ENCODE results near the gene EPHA3. TPM values are rescaled to one million over a fixed set of nuclear protein-coding genes. Genes with fewer than 3 reads are reported as not detected.
"Not testable (repeated sequence)": the region's sequence is repeated elsewhere in the genome, so short reads cannot be mapped to it uniquely, and the experiment has no call there.

EPHA3 gene
- total RNA-seq, 2 experiments from 2014 or later: not detected

DNA sequence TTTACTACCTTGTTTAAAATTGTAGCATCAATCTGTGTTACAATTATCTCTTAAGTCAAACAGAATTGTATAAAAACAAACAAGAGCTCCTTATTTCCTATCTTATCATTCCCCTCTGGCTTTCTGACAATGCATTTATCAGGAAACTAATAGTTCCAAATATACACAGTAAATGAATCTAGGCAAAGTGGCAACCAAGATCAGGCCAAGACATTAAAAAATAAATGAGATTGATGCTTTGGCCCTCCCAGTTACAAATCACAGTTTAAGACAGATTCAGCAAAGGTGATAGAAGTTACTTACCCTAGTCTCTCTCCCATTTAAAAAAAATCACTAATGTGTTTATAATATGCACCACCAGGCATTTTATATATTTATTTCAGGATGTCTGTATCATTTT is 236.7 kb downstream of the EPHA3 start:
- Mint-ChIP-seq H3K4me1 (ENCODE audit: low read depth) (no peaks in the 10 kb centered on the region), H3K36me3 (ENCODE audit: low read depth) (no peaks in the 10 kb centered on the region), H3K4me3 (no peak overlapping the region), H3K27me3 (no peaks in the 10 kb centered on the region), H3K27ac (no peak overlapping the region), H3K9me3 (peaks cover 2% of the 10 kb centered on the region)
- intact Hi-C loops (cut with DNase I, micrococcal nuclease): no loop called here
- Histone ChIP-seq H3K27me3 (ENCODE audit: control insufficient read depth in 1 of 2, insufficient read depth in 2 of 2, low read length in 2 of 2) (no peaks in the 10 kb centered on the region), H3K4me1 (ENCODE audit: insufficient read depth, low read length) (no peaks in the 10 kb centered on the region), H3K36me3 (ENCODE audit: insufficient read depth, low read length) (no peaks in the 10 kb centered on the region), H3K4me3 (ENCODE audit: low read length) (no peak overlapping the region), H3K27ac (ENCODE audit: low read depth in 1 of 2, low read length in 2 of 2) (no peak overlapping the region), H3K9me3 (ENCODE audit: control insufficient read depth in 1 of 2, insufficient read depth in 1 of 2, low read length in 2 of 2) (no peaks in the 10 kb centered on the region)
- ChIA-PET POLR2A (no interaction called here), CTCF (no interaction called here)
- DNase-seq: no peak
- TF ChIP-seq, protein P1, sequence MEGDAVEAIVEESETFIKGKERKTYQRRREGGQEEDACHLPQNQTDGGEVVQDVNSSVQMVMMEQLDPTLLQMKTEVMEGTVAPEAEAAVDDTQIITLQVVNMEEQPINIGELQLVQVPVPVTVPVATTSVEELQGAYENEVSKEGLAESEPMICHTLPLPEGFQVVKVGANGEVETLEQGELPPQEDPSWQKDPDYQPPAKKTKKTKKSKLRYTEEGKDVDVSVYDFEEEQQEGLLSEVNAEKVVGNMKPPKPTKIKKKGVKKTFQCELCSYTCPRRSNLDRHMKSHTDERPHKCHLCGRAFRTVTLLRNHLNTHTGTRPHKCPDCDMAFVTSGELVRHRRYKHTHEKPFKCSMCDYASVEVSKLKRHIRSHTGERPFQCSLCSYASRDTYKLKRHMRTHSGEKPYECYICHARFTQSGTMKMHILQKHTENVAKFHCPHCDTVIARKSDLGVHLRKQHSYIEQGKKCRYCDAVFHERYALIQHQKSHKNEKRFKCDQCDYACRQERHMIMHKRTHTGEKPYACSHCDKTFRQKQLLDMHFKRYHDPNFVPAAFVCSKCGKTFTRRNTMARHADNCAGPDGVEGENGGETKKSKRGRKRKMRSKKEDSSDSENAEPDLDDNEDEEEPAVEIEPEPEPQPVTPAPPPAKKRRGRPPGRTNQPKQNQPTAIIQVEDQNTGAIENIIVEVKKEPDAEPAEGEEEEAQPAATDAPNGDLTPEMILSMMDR (IDR thresholded peaks at IDR 0.05): no peak
- no peak for ATAC-seq (ENCODE audit: poor library complexity)

DNA sequence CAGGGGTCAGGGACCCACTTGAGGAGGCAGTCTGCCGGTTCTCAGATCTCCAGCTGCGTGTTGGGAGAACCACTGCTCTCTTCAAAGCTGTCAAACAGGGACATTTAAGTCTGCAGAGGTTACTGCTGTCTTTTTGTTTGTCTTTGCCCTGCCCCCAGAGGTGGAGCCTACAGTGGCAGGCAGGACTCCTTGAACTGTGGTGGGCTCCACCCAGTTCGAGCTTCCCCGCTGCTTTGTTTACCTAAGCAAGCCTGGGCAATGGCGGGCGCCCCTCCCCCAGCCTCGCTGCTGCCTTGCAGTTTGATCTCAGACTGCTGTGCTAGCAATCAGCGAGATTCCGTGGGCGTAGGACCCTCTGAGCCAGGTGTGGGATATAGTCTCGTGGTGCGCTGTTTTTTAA is 243.5 kb downstream of the EPHA3 start:
- H3K36me3 ChIP-seq (ENCODE audit: insufficient read depth, low read length); intact Hi-C loops (cut with DNase I, micrococcal nuclease); H3K36me3 Mint-ChIP-seq (ENCODE audit: low read depth); CTCF ChIA-PET; H3K4me1 Mint-ChIP-seq (ENCODE audit: low read depth); H3K4me3 Mint-ChIP-seq; ATAC-seq (ENCODE audit: poor library complexity); POLR2A ChIA-PET; H3K27ac ChIP-seq (ENCODE audit: low read depth in 1 of 2, low read length in 2 of 2); H3K27me3 ChIP-seq (ENCODE audit: control insufficient read depth in 1 of 2, insufficient read depth in 2 of 2, low read length in 2 of 2); DNase-seq; H3K9me3 ChIP-seq (ENCODE audit: control insufficient read depth in 1 of 2, insufficient read depth in 1 of 2, low read length in 2 of 2); H3K27ac Mint-ChIP-seq; H3K4me1 ChIP-seq (ENCODE audit: insufficient read depth, low read length); H3K27me3 Mint-ChIP-seq; H3K4me3 ChIP-seq (ENCODE audit: low read length); H3K9me3 Mint-ChIP-seq: not testable (repeated sequence)

DNA sequence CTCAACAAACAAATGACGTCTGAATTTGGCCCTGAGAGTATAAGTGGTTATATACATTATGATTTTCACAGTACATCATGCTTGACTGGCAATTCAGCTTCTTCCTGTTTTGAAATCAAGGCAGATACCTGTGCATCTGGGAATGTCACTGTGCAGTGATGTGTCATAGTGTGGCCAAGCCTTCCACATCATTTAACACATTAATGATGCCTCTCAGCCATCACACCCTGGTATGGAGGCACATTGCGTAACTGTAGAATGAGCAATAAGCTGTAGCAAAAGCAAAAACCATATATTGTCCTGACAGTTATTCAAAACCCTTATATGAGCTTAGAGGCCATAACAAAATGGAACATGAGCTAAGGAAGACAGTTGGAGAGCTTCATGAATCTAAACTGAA is 246.0 kb downstream of the EPHA3 start:
- Histone ChIP-seq H3K27me3 (ENCODE audit: control insufficient read depth in 1 of 2, insufficient read depth in 2 of 2, low read length in 2 of 2) (no peaks in the 10 kb centered on the region), H3K4me1 (ENCODE audit: insufficient read depth, low read length) (no peaks in the 10 kb centered on the region), H3K36me3 (ENCODE audit: insufficient read depth, low read length) (no peaks in the 10 kb centered on the region), H3K27ac (ENCODE audit: low read depth in 1 of 2, low read length in 2 of 2) (no peak overlapping the region), H3K4me3 (ENCODE audit: low read length) (no peak overlapping the region), H3K9me3 (ENCODE audit: control insufficient read depth in 1 of 2, insufficient read depth in 1 of 2, low read length in 2 of 2) (peaks cover 0 to 4% of the 10 kb centered on the region in 2 experiments)
- Mint-ChIP-seq H3K4me1 (ENCODE audit: low read depth) (no peaks in the 10 kb centered on the region), H3K36me3 (ENCODE audit: low read depth) (no peaks in the 10 kb centered on the region), H3K27ac (no peak overlapping the region), H3K9me3 (peaks cover 6% of the 10 kb centered on the region), H3K27me3 (no peaks in the 10 kb centered on the region), H3K4me3 (no peak overlapping the region)
- DNase-seq (no peak), ATAC-seq (ENCODE audit: poor library complexity) (no peak)
- ChIA-PET POLR2A (no interaction called here), CTCF (no interaction called here)
- TF ChIP-seq, protein P1 (IDR thresholded peaks at IDR 0.05): no peak
- intact Hi-C loops (cut with DNase I, micrococcal nuclease): no loop called here

DNA sequence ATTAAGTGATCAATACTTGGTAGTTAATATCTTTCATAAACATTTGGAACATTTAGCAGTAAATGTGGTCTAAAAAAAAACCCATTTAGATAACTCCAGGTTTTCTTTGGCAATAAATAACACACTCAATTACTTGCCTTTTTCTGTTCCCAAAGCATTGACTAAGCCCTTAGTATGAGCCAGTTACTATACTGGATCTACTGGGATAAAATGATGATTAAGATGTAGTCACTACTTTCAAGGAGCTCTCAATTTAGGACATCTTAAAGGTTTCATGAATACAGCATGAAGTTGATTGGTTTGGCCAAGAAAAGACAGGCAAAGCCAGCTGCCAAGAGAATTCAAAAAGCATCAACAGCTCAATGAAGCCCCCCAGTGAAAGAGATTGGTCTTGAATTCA is 250.9 kb downstream of the EPHA3 start:
- TF ChIP-seq, protein P1 (IDR thresholded peaks at IDR 0.05): no peak
- Histone ChIP-seq H3K27ac (ENCODE audit: low read depth in 1 of 2, low read length in 2 of 2) (no peak overlapping the region), H3K36me3 (ENCODE audit: insufficient read depth, low read length) (no peaks in the 10 kb centered on the region), H3K4me3 (ENCODE audit: low read length) (no peak overlapping the region), H3K27me3 (ENCODE audit: control insufficient read depth in 1 of 2, insufficient read depth in 2 of 2, low read length in 2 of 2) (no peaks in the 10 kb centered on the region), H3K9me3 (ENCODE audit: control insufficient read depth in 1 of 2, insufficient read depth in 1 of 2, low read length in 2 of 2) (no peaks in the 10 kb centered on the region), H3K4me1 (ENCODE audit: insufficient read depth, low read length) (no peaks in the 10 kb centered on the region)
- ChIA-PET CTCF (no interaction called here), POLR2A (no interaction called here)
- ATAC-seq (ENCODE audit: poor library complexity) (no peak), DNase-seq (no peak)
- intact Hi-C loops (cut with DNase I, micrococcal nuclease): no loop called here
- Mint-ChIP-seq H3K27ac (no peak overlapping the region), H3K4me1 (ENCODE audit: low read depth) (no peaks in the 10 kb centered on the region), H3K9me3 (peaks cover 13% of the 10 kb centered on the region), H3K4me3 (no peak overlapping the region), H3K27me3 (no peaks in the 10 kb centered on the region), H3K36me3 (ENCODE audit: low read depth) (no peaks in the 10 kb centered on the region)

All from CD4-positive, alpha-beta T cell (primary cell).